Upper lobe of right lung (tissue), 1 donor: ENCODE measurements around the gene ZNF749. TPM values are rescaled to one million over a fixed set of nuclear protein-coding genes. Genes with fewer than 3 reads are reported as not detected.
"Not testable (repeated sequence)": the region's sequence is repeated elsewhere in the genome, so short reads cannot be mapped to it uniquely, and the experiment has no call there.

Experiments
- ATAC-seq: fragments of 200-7000 bp; cut with Tn5 transposase; one replicate; pipeline ENCODE4 v1.9.1; 2020; ENCODE audit warnings: mild to moderate bottlenecking, moderate library complexity
- DNase-seq: peaks from one replicate; pipeline ENCODE4 v3.0.0-alpha.2; 2020
- H3K27ac ChIP-seq: fragments of 200-600 bp; one replicate; pipeline ENCODE4 v1.8.0; 2022
- H3K27me3 ChIP-seq: fragments of 200-600 bp; one replicate; pipeline ENCODE4 v1.8.0; 2022; ENCODE audit warnings: mild to moderate bottlenecking
- H3K36me3 ChIP-seq: fragments of 200-600 bp; one replicate; pipeline ENCODE4 v1.8.0; 2022
- H3K4me1 ChIP-seq: fragments of 200-600 bp; one replicate; pipeline ENCODE4 v1.8.0; 2022
- H3K4me3 ChIP-seq: fragments of 200-600 bp; one replicate; pipeline ENCODE4 v1.8.0; 2022; ENCODE audit warnings: mild to moderate bottlenecking
- H3K9me3 ChIP-seq: fragments of 200-600 bp; one replicate; pipeline ENCODE4 v1.8.0; 2022
- CTCF ChIP-seq: fragments of 200-600 bp; IDR thresholded peaks from one replicate; pipeline ENCODE4 v1.8.0; 2022; ENCODE audit warnings: antibody characterized with exemption
- intact Hi-C: fragments of 100-400 bp; cut with DNase I; formaldehyde crosslinking; loops from one replicate; pipeline ENCODE4 v1.11.0; 2022
- total RNA-seq: library from RNA; stranded (reverse); fragmentation: NEBNext Ultra II Directional; extraction: Animal tissue kit (Norgen Biotek cat#: 25700); gene quantifications from one replicate; pipeline ENCODE4 v1.2.1, GENCODE V29; 2021
- donor health status: DM: no; HTN: yes; CAD: no; lungs with severe emphysema.

The ZNF749 gene
- total RNA-seq, 1 donor from 2014 or later, result 7.5 TPM

- H3K27ac ChIP-seq, result peak within 1 kb of the TSS; percentile 82
- no peaks in the 10 kb centered on the region for H3K4me1 ChIP-seq
- peak within 1 kb of the TSS; percentile 81 for H3K4me3 ChIP-seq
- TF ChIP-seq CTCF, result peak; percentile 68
- peaks cover 34% of the 10 kb centered on the region for H3K9me3 ChIP-seq
- no peaks in the 10 kb centered on the region for H3K27me3 ChIP-seq
- ATAC-seq (peak; percentile 99), DNase-seq (peak; percentile 87)
- H3K36me3 ChIP-seq, result peaks cover 12% of the 10 kb centered on the region
- intact Hi-C loops, result no loop called here
Observed at GRCh38 chr19:57477191-57478008, 42.3 kb downstream of the ZNF749 start, which contains the start of gene ZNF772. Gene ZNF772, minus strand, starts transcription at chr19:57477566. Its CDS starts 257 bp downstream, at chr19:57477309.

GRCh38 chr19:57487477-57488298 lies 52.6 kb downstream of the ZNF749 start, which contains the start of gene ZNF419:
Gene ZNF419, plus strand, starts transcription at chr19:57487750. Its CDS starts 201 bp downstream, at chr19:57487951.
- peak; percentile 97 for DNase-seq
- Histone ChIP-seq H3K27ac (peak within 1 kb of the TSS; percentile 88), H3K36me3 (peaks cover 16% of the 10 kb centered on the region), H3K4me3 (peak within 1 kb of the TSS; percentile 97)
- intact Hi-C loops, H3K9me3 ChIP-seq, H3K27me3 ChIP-seq, H3K4me1 ChIP-seq: not testable (repeated sequence)
- peak; percentile 99 for ATAC-seq

GRCh38 chr19:57488299-57488644 lies 53.1 kb downstream of the ZNF749 start:
- H3K27me3 ChIP-seq, H3K4me1 ChIP-seq, H3K9me3 ChIP-seq, DNase-seq, ATAC-seq, intact Hi-C loops, H3K27ac ChIP-seq: not testable (repeated sequence)
- H3K4me3 ChIP-seq, result peak overlapping the region; percentile 19
- H3K36me3 ChIP-seq, result peaks cover 21% of the 10 kb centered on the region

Other genes with a start within 250 kb of the ZNF749 start
- 36.1 TPM for gene ZNF264, start 243.8 kb upstream of the ZNF749 start, total RNA-seq
- 0.87 TPM for gene AURKC, start 204.3 kb upstream of the ZNF749 start, total RNA-seq
- 14.6 TPM for gene ZNF805, start 194.7 kb upstream of the ZNF749 start, total RNA-seq
- gene ZNF460, start 154.8 kb upstream of the ZNF749 start, total RNA-seq, result 54.5 TPM
- gene ZNF543, start 114.9 kb upstream of the ZNF749 start, total RNA-seq, result 7.9 TPM
- gene ZNF304, start 84.1 kb upstream of the ZNF749 start, total RNA-seq, result 9.3 TPM
- 7.0 TPM for gene TRAPPC2B, start 71.8 kb upstream of the ZNF749 start, total RNA-seq
- 3.3 TPM for gene ZNF547, start 71.8 kb upstream of the ZNF749 start, total RNA-seq
- 18.6 TPM for gene ZNF548, start 45.5 kb upstream of the ZNF749 start, total RNA-seq
- 12.5 TPM for gene ZNF17, start 24.2 kb upstream of the ZNF749 start, total RNA-seq
- 0.75 TPM for gene VN1R1, start 21.8 kb downstream of the ZNF749 start, total RNA-seq
- gene ZNF772, start 42.2 kb downstream of the ZNF749 start, total RNA-seq, result 6.6 TPM
- 9.6 TPM for gene ZNF419, start 52.4 kb downstream of the ZNF749 start, total RNA-seq
- 7.1 TPM for gene ZNF773, start 64.6 kb downstream of the ZNF749 start, total RNA-seq
- 6.4 TPM for gene ZNF549, start 92.0 kb downstream of the ZNF749 start, total RNA-seq
- gene ZNF550, start 124.5 kb downstream of the ZNF749 start, total RNA-seq, result 6.3 TPM
- gene ZNF416, start 143.6 kb downstream of the ZNF749 start, total RNA-seq, result 5.6 TPM
- 2.9 TPM for gene ZIK1, start 148.8 kb downstream of the ZNF749 start, total RNA-seq
- 2.9 TPM for gene ZNF530, start 164.6 kb downstream of the ZNF749 start, total RNA-seq
- gene ZNF134, start 178.9 kb downstream of the ZNF749 start, total RNA-seq, result 18.9 TPM
- gene ZNF211, start 197.8 kb downstream of the ZNF749 start, total RNA-seq, result 13.3 TPM
- not detected for gene ZSCAN4, start 233.6 kb downstream of the ZNF749 start, total RNA-seq
- gene ZNF551, start 246.7 kb downstream of the ZNF749 start, total RNA-seq, result 5.5 TPM